OCI-LY3 (cell line): ENCODE data around the gene B2M.
"Not testable (repeated sequence)": the region's sequence is repeated elsewhere in the genome, so short reads cannot be mapped to it uniquely, and the experiment has no call there.

Source experiments
- H2AFZ ChIP-seq: fragments of 200-600, 300-600 bp; shearing (Covaris generic); 2 replicates; pipeline ENCODE4 v1.6.0; 2014; ENCODE audit warnings: antibody characterized with exemption, low read depth, low read length
- H3K27ac ChIP-seq: fragments of 200-600, 300-600 bp; sonication (generic); 2 replicates; pipeline ENCODE4 v1.5.1; 2014; ENCODE audit warnings: mild to moderate bottlenecking, low read length, moderate library complexity, mixed read lengths
- H3K27me3 ChIP-seq: fragments of 200-600, 300-600 bp; sonication (generic); 2 replicates; pipeline ENCODE4 v1.6.1; 2014; ENCODE audit warnings: low read depth, low read length, mixed read lengths
- H3K36me3 ChIP-seq: fragments of 200-600, 300-600 bp; sonication (generic); replicated peaks from 2 replicates; pipeline ENCODE3; 2014; ENCODE audit warnings: low read depth, low read length, mixed read lengths
- H3K4me1 ChIP-seq: fragments of 300-600, 200-600 bp; sonication (generic); 2 replicates; pipeline ENCODE4 v1.6.1; 2014; ENCODE audit warnings: low read length, mixed read lengths
- H3K4me2 ChIP-seq: fragments of 200-600, 300-600 bp; sonication (generic); 2 replicates; pipeline ENCODE4 v1.6.1; 2014; ENCODE audit warnings: low read length, mixed read lengths
- H3K4me3 ChIP-seq: fragments of 300-600, 200-600 bp; sonication (generic); 2 replicates; pipeline ENCODE4 v1.5.1; 2014; ENCODE audit warnings: antibody characterized with exemption, mild to moderate bottlenecking, low read length, moderate library complexity
- H3K79me2 ChIP-seq: fragments of 300-600, 200-600 bp; shearing (Covaris generic); 2 replicates; pipeline ENCODE4 v1.6.1; 2014; ENCODE audit warnings: mild to moderate bottlenecking, low read length, mixed read lengths
- H3K9ac ChIP-seq: fragments of 300-600, 200-600 bp; shearing (Covaris generic); 2 replicates; pipeline ENCODE4 v1.6.0; 2014; ENCODE audit warnings: mild to moderate bottlenecking, low read length, moderate library complexity
- H3K9me3 ChIP-seq: fragments of 200-600, 300-600 bp; shearing (Covaris generic); 2 replicates; pipeline ENCODE4 v1.6.1; 2014; ENCODE audit warnings: low read length, mixed read lengths; ENCODE audit not compliant: insufficient read depth
- H4K20me1 ChIP-seq: fragments of 200-600, 300-600 bp; sonication (generic); 2 replicates; pipeline ENCODE4 v1.6.1; 2016; ENCODE audit warnings: low read length, mixed read lengths; ENCODE audit not compliant: insufficient read depth
- CTCF ChIP-seq: fragments of 200-600, 300-600 bp; sonication (generic); IDR thresholded peaks from 2 replicates; pipeline ENCODE4 v1.5.1; 2014; ENCODE audit warnings: antibody characterized with exemption, low read length, low read depth
- EZH2phosphoT487 ChIP-seq: fragments of 200-600 bp; shearing (Covaris generic); IDR thresholded peaks from 2 replicates; pipeline ENCODE4 v1.6.1; 2018; ENCODE audit warnings: antibody characterized with exemption, mixed run types, low read depth

B2M gene

GRCh38 chr15:44682211-44682610 is 29.1 kb upstream of the B2M start:
- no peak overlapping the region for H2AFZ ChIP-seq
- TF ChIP-seq EZH2phosphoT487 (no peak), CTCF (no peak)

GRCh38 chr15:44682809-44683682 is 28.3 kb upstream of the B2M start:
- H3K9ac ChIP-seq, H3K27ac ChIP-seq: not testable (repeated sequence)
- peak overlapping the region; percentile 14; the same call in 1 of the 2 replicates for H3K4me2 ChIP-seq

More at GRCh38 chr15:44682211-44682610, 29.1 kb upstream of the B2M start:
- Histone ChIP-seq H3K4me2 (no peak overlapping the region), H3K9ac (no peak overlapping the region), H3K9me3 (no peaks in the 10 kb centered on the region), H3K4me1 (peaks cover 20% of the 10 kb centered on the region), H3K36me3 (no peaks in the 10 kb centered on the region), H3K27me3 (no peaks in the 10 kb centered on the region), H4K20me1 (no peaks in the 10 kb centered on the region), H3K27ac (no peak overlapping the region), H3K4me3 (no peak overlapping the region), H3K79me2 (no peaks in the 10 kb centered on the region)

GRCh38 chr15:44689318-44689717 is 22.0 kb upstream of the B2M start:
- not testable (repeated sequence) for H3K79me2 ChIP-seq

More at GRCh38 chr15:44682809-44683682, 28.3 kb upstream of the B2M start:
- not testable (repeated sequence) for H3K9me3 ChIP-seq, H3K79me2 ChIP-seq, H3K27me3 ChIP-seq, H2AFZ ChIP-seq, H3K36me3 ChIP-seq, H4K20me1 ChIP-seq, H3K4me3 ChIP-seq
- H3K4me1 ChIP-seq: peaks cover 15% of the 10 kb centered on the region

GRCh38 chr15:44690245-44690644 is 21.1 kb upstream of the B2M start:
- H3K27ac ChIP-seq, H4K20me1 ChIP-seq, H3K4me3 ChIP-seq, H3K36me3 ChIP-seq, H3K79me2 ChIP-seq, H3K4me1 ChIP-seq, H2AFZ ChIP-seq, H3K9ac ChIP-seq, H3K9me3 ChIP-seq, H3K27me3 ChIP-seq, H3K4me2 ChIP-seq: not testable (repeated sequence)

More at GRCh38 chr15:44689318-44689717, 22.0 kb upstream of the B2M start:
- H3K27me3 ChIP-seq, H3K36me3 ChIP-seq, H4K20me1 ChIP-seq, H3K4me2 ChIP-seq, H3K9ac ChIP-seq, H3K27ac ChIP-seq, H2AFZ ChIP-seq, H3K4me1 ChIP-seq, H3K4me3 ChIP-seq, H3K9me3 ChIP-seq: not testable (repeated sequence)

- no peaks in the 10 kb centered on the region for H3K36me3 ChIP-seq
- no peak overlapping the region for H3K4me2 ChIP-seq
- no peaks in the 10 kb centered on the region for H4K20me1 ChIP-seq
- no peaks in the 10 kb centered on the region for H3K79me2 ChIP-seq
- H3K27ac ChIP-seq: no peak overlapping the region
- H3K27me3 ChIP-seq: no peaks in the 10 kb centered on the region; the same call in 1 of the 2 replicates
- no peaks in the 10 kb centered on the region for H3K4me1 ChIP-seq
- H3K9ac ChIP-seq: no peak overlapping the region
- H3K9me3 ChIP-seq: no peaks in the 10 kb centered on the region
- no peak overlapping the region for H3K4me3 ChIP-seq
- TF ChIP-seq EZH2phosphoT487: no peak
- TF ChIP-seq CTCF: no peak
- no peak overlapping the region for H2AFZ ChIP-seq
Observed at GRCh38 chr15:44692659-44693058, 18.7 kb upstream of the B2M start.
